ENCODE data around the gene ZNF607.
"Not testable (repeated sequence)": the region's sequence is repeated elsewhere in the genome, so short reads cannot be mapped to it uniquely, and the experiment has no call there.

Gene ZNF607

GRCh38 chr19:37719111-37719926 lies at the start of gene ZNF607:
TSS of gene ZNF607 (minus strand) at chr19:37719761. CDS start at chr19:37711618, 8,143 bp downstream.
- DNase-seq (ENCODE audit: low read depth) = peak; percentile 67

- no peak for DNase-seq (ENCODE audit: low read depth)
Measured at GRCh38 chr19:37763488-37763887, 43.9 kb upstream of the ZNF607 start.

- not testable (repeated sequence) for DNase-seq (ENCODE audit: low read depth)
Measured at GRCh38 chr19:37757683-37758082, 38.1 kb upstream of the ZNF607 start.

GRCh38 chr19:37738371-37738770 lies 18.8 kb upstream of the ZNF607 start:
- DNase-seq (ENCODE audit: low read depth) = no peak

GRCh38 chr19:37725181-37725580 lies 5.6 kb upstream of the ZNF607 start:
- no peak for DNase-seq (ENCODE audit: low read depth)

- DNase-seq (ENCODE audit: low read depth) = no peak
Measured at GRCh38 chr19:37719927-37720265, 335 bp upstream of the ZNF607 start.

GRCh38 chr19:37718304-37718703 lies 1.3 kb downstream of the ZNF607 start:
- DNase-seq (ENCODE audit: low read depth) = no peak

- DNase-seq (ENCODE audit: low read depth) = no peak
Measured at GRCh38 chr19:37716140-37716539, 3.4 kb downstream of the ZNF607 start.

GRCh38 chr19:37706052-37706605 lies 13.4 kb downstream of the ZNF607 start:
- DNase-seq (ENCODE audit: low read depth) = no peak

GRCh38 chr19:37699057-37699456 lies 20.5 kb downstream of the ZNF607 start:
- DNase-seq (ENCODE audit: low read depth) = no peak

- no peak for DNase-seq (ENCODE audit: low read depth)
Measured at GRCh38 chr19:37698216-37698615, 21.3 kb downstream of the ZNF607 start.

- DNase-seq (ENCODE audit: low read depth) = no peak
Measured at GRCh38 chr19:37695144-37695899, 24.2 kb downstream of the ZNF607 start.

GRCh38 chr19:37692956-37693620 lies 26.5 kb downstream of the ZNF607 start:
- DNase-seq (ENCODE audit: low read depth) = no peak

GRCh38 chr19:37691881-37692504 lies 27.6 kb downstream of the ZNF607 start:
- DNase-seq (ENCODE audit: low read depth) = peak; percentile 65

- DNase-seq (ENCODE audit: low read depth) = no peak
Measured at GRCh38 chr19:37683520-37683919, 36.0 kb downstream of the ZNF607 start.

- no peak for DNase-seq (ENCODE audit: low read depth)
Measured at GRCh38 chr19:37669450-37669914, 50.1 kb downstream of the ZNF607 start.

GRCh38 chr19:37657157-37657556 lies 62.4 kb downstream of the ZNF607 start:
- DNase-seq (ENCODE audit: low read depth) = not testable (repeated sequence)

- DNase-seq (ENCODE audit: low read depth) = peak; percentile 74
Measured at GRCh38 chr19:37655689-37656371, 63.7 kb downstream of the ZNF607 start.

- DNase-seq (ENCODE audit: low read depth) = peak; percentile 42
Measured at GRCh38 chr19:37655301-37655688, 64.3 kb downstream of the ZNF607 start, which contains the start of gene ZFP30. TSS of gene ZFP30 (minus strand) at chr19:37655465. CDS start at chr19:37647822, 7,643 bp downstream.

GRCh38 chr19:37654629-37655300 lies 64.8 kb downstream of the ZNF607 start:
- DNase-seq (ENCODE audit: low read depth) = peak; percentile 2

- no peak for DNase-seq (ENCODE audit: low read depth)
Measured at GRCh38 chr19:37654118-37654517, 65.4 kb downstream of the ZNF607 start.
